GM18907 (cell line): ENCODE measurements around the gene VSIG2.
A peak's percentile ranks its signal among the peaks of the same experiment; 100 is the strongest.

Source experiments
- ATAC-seq: cut with Tn5 transposase; IDR thresholded peaks from one replicate; pipeline ENCODE4 v1.9.1; 2021; ENCODE audit warnings: mild to moderate bottlenecking, moderate library complexity; ENCODE audit not compliant: unreplicated experiment

The VSIG2 gene

GRCh38 chr11:124748481-124749343 is 3.3 kb downstream of the VSIG2 start:
- no peak for ATAC-seq

- ATAC-seq = no peak
Observed at GRCh38 chr11:124748100-124748418, 4.0 kb downstream of the VSIG2 start.

- ATAC-seq = no peak
Observed at GRCh38 chr11:124747406-124748099, 4.5 kb downstream of the VSIG2 start.

GRCh38 chr11:124746621-124747243 is 5.3 kb downstream of the VSIG2 start:
- peak; percentile 95 for ATAC-seq

- ATAC-seq = peak; percentile 18
Observed at GRCh38 chr11:124745835-124746620, 6.0 kb downstream of the VSIG2 start.

- ATAC-seq = no peak
Observed at GRCh38 chr11:124745270-124745834, 6.7 kb downstream of the VSIG2 start.

- ATAC-seq = no peak
Observed at GRCh38 chr11:124743050-124743449, 9.0 kb downstream of the VSIG2 start.

GRCh38 chr11:124742555-124742954 is 9.5 kb downstream of the VSIG2 start:
- ATAC-seq = no peak

GRCh38 chr11:124740277-124740882 is 11.7 kb downstream of the VSIG2 start:
- peak; percentile 50 for ATAC-seq

- peak; percentile 97 for ATAC-seq
Observed at GRCh38 chr11:124739479-124740276, 12.4 kb downstream of the VSIG2 start, which contains the start of gene NRGN. Gene NRGN (plus strand): TSS chr11:124739942. CDS start chr11:124740085, 143 bp downstream.

GRCh38 chr11:124738713-124739478 is 13.2 kb downstream of the VSIG2 start:
- ATAC-seq = no peak

GRCh38 chr11:124737638-124738305 is 14.3 kb downstream of the VSIG2 start:
- no peak for ATAC-seq

- ATAC-seq = no peak
Observed at GRCh38 chr11:124736736-124737135, 15.3 kb downstream of the VSIG2 start.

- no peak for ATAC-seq
Observed at GRCh38 chr11:124732230-124732629, 19.8 kb downstream of the VSIG2 start.

- ATAC-seq = no peak
Observed at GRCh38 chr11:124729571-124729970, 22.5 kb downstream of the VSIG2 start.

- no peak for ATAC-seq
Observed at GRCh38 chr11:124728134-124728533, 23.9 kb downstream of the VSIG2 start.

- no peak for ATAC-seq
Observed at GRCh38 chr11:124727474-124727873, 24.6 kb downstream of the VSIG2 start.

GRCh38 chr11:124725719-124726105 is 26.3 kb downstream of the VSIG2 start:
- ATAC-seq = peak; percentile 15
